GM18951 (cell line): Measurements from ENCODE around the gene IL37.

ENCODE experiments used
- POLR2A ChIP-seq: IDR thresholded peaks from 4 replicates; pipeline ENCODE4 v1.6.1; 2011; ENCODE audit warnings: mild to moderate bottlenecking; ENCODE audit not compliant: insufficient read length, insufficient read depth; ENCODE audit errors: extremely low read depth
- in situ Hi-C: fragments of 300-500 bp; cut with MboI; formaldehyde crosslinking; loops from one replicate; pipeline ENCODE4 v1.12.0; 2022; ENCODE audit warnings: low sequenced_read_pairs, mixed read lengths, inconsistent platforms; ENCODE audit not compliant: unreplicated experiment

IL37 gene

GRCh38 chr2:112921982-112922381 is 11.0 kb downstream of the IL37 start:
- in situ Hi-C loops, result no loop called here
- TF ChIP-seq POLR2A, result no peak

DNA sequence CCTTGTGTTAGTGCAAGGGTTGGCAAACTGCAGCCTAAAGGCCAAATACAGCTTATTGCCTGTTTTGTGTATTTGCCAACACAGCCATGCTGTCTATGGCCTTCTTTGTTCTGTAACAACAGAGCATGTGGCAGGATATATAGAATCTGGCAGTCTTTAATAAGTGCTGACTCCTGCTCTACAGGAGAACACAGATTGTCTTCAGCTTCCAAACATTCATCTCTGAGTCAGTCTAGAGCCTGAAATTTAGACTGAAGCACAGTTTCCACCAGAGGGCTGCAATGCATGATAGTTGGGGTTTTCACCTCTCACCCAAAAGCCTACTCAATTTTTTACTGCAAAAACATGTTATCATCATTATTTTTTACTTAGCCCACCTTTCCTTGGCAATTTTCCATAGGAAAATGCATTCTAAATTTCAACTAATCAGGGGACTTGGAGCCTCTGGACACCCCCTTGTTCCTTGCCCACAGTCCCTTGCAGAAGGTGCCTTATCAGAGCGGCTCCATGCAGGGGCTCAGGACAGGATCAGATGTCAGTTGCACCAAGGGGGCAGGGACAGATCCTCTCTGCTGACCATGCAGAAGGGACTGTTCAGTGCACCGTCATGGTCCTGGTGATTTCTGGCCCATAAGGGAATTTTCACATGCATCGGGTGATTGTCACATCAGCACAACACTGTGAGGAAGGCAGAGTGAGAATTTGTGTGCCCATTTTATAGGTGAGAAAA is 12.4 kb downstream of the IL37 start:
- in situ Hi-C loops, result no loop called here

GRCh38 chr2:112923967-112924338 is 13.0 kb downstream of the IL37 start:
- no peak for TF ChIP-seq POLR2A
- in situ Hi-C loops, result no loop called here

More for the DNA sequence above, 12.4 kb downstream of the IL37 start:
- TF ChIP-seq POLR2A, result no peak

GRCh38 chr2:112924360-112924759 is 13.4 kb downstream of the IL37 start:
- in situ Hi-C loops, result no loop called here
- no peak for TF ChIP-seq POLR2A

- in situ Hi-C loops, result loop anchor here (25.0 kb wide), 1 partner anchor 313 kb away; no protein-coding TSS in a partner anchor
- TF ChIP-seq POLR2A, result no peak
Observed at GRCh38 chr2:112924821-112925220, 13.9 kb downstream of the IL37 start.

DNA sequence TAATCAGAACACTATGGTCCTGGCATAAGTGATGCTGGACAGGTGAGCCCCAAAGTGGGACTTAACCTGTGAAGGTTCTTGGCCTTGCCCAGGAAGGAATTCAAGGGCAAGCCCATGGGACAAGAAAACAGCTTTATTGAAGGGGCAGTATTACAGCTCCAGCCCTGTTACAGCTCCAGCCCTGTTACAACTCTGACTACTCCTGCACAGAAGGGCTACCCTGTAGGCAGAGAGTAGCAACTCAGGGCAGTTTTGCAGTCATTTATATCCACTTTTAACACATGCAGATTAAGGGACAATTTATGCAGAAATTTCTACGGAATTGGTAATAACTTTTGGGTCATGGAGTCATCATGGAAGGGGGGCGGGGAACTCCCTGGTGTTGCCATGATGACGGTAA is 15.7 kb downstream of the IL37 start:
- TF ChIP-seq POLR2A, result no peak
- in situ Hi-C loops, result loop anchor here (25.0 kb wide), 1 partner anchor 314 kb away; no protein-coding TSS in a partner anchor

- no peak for TF ChIP-seq POLR2A
- in situ Hi-C loops, result loop anchor here (25.0 kb wide), 1 partner anchor 315 kb away; no protein-coding TSS in a partner anchor
Observed at GRCh38 chr2:112927745-112928144, 16.8 kb downstream of the IL37 start.

DNA sequence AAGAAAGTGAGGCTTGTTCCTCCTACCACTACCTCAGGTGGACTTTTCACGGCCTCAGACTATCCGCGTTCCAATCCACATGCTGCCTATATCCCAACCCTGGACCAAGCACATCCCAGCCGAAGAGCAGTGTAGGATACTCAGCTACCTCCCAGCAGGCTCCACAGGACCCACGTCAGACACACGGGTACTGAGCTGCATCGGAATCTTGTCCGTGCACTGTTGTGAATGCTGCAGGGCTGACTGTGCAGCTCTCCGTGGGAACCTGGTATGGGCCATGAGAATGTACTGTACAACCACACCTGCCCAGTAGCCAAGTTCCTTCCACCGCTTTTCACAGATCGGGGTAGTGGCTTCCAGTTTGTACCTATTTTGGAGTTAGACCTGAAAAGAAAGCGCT is 22.3 kb downstream of the IL37 start:
- no peak for TF ChIP-seq POLR2A
- in situ Hi-C loops, result loop anchor here (25.0 kb wide), 1 partner anchor 321 kb away; no protein-coding TSS in a partner anchor

- in situ Hi-C loops, result loop anchor here (25.0 kb wide), 1 partner anchor 322 kb away; no protein-coding TSS in a partner anchor
Observed at GRCh38 chr2:112934117-112934516, 23.2 kb downstream of the IL37 start.

GRCh38 chr2:112936927-112937232 is 25.9 kb downstream of the IL37 start:
- in situ Hi-C loops, result loop anchor here (25.0 kb wide), 1 partner anchor 325 kb away; no protein-coding TSS in a partner anchor
- TF ChIP-seq POLR2A, result no peak

DNA sequence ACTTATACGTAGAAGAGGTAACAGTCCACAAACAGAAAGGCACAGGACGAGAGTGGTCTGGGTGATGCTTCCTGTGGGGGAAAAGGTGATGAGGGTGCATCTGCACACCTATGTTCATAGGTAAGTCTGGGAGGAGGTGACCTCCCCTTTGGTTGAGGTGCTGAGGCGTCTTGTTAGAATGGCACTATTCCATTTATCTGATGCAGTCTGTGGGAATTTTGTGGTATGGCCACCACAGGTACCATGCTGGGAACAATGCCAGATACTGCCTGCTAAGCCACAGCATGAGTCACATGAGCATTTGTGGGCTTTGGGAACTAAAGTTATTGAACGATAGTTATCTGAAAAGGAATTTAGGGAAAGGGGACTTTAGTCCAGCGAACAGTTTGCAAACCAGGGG is 27.9 kb downstream of the IL37 start:
- TF ChIP-seq POLR2A, result no peak
- in situ Hi-C loops, result loop anchor here (25.0 kb wide), 1 partner anchor 327 kb away; no protein-coding TSS in a partner anchor

DNA sequence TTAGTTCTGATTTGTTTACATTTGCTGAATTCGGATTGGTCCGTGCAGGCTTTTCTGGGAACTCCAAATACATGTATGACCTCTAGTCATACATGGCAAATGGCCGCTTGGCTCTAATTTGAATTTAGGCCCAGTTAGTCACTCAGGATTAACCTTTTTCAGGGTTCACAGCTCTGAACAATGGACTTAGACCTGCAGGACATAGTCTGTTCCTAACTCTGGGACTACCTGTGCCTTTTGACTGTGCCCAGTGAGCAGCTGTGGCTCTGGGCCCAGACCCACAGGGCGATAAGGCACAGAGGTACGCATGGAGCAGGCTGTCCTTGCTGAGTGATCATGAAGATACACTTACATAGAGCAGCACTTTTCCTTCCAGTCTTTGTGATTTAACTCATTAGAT is 28.5 kb downstream of the IL37 start:
- no peak for TF ChIP-seq POLR2A
- in situ Hi-C loops, result loop anchor here (25.0 kb wide), 1 partner anchor 327 kb away; no protein-coding TSS in a partner anchor

- in situ Hi-C loops, result loop anchor here (25.0 kb wide), 1 partner anchor 329 kb away; no protein-coding TSS in a partner anchor
- TF ChIP-seq POLR2A, result no peak
Observed at GRCh38 chr2:112940859-112941625, 30.1 kb downstream of the IL37 start.
